ENCODE results near the gene NALF2. TPM values are rescaled to one million over a fixed set of nuclear protein-coding genes. Genes with fewer than 3 reads are reported as not detected.

Gene NALF2
- total RNA-seq, 1 donor from 2014 or later = 0.74 TPM

DNA sequence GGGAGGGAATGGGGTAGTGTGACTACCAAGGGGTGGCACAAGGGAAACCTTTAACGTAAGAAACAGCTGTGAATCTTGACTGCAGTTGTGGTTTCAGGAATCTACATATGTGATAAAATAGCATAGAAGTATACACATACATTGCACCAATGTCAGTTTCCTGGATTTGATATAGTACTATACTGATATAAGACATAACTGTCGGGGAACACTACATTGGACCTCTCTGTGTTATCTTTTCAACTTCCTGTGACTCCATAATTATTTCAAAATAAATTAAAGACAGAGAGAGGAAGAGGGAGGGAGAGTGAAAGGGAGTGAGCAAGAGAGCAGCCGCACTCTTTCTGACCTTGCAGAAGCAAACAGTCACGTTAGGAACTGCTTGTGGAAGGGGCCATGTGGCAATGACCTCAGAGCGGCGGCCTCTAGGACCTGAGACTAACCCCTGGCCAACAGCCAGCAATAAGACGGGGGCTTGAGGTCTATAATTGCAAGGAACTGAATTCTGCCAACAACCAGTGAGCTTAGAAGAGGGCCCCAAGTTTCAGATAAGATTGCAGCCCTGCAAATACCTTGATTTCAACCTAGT, 47.4 kb downstream of the NALF2 start:
- peaks cover 4% of the 10 kb centered on the region for H3K27me3 Mint-ChIP-seq (ENCODE audit: unreplicated experiment)
- TF ChIP-seq, protein P1, sequence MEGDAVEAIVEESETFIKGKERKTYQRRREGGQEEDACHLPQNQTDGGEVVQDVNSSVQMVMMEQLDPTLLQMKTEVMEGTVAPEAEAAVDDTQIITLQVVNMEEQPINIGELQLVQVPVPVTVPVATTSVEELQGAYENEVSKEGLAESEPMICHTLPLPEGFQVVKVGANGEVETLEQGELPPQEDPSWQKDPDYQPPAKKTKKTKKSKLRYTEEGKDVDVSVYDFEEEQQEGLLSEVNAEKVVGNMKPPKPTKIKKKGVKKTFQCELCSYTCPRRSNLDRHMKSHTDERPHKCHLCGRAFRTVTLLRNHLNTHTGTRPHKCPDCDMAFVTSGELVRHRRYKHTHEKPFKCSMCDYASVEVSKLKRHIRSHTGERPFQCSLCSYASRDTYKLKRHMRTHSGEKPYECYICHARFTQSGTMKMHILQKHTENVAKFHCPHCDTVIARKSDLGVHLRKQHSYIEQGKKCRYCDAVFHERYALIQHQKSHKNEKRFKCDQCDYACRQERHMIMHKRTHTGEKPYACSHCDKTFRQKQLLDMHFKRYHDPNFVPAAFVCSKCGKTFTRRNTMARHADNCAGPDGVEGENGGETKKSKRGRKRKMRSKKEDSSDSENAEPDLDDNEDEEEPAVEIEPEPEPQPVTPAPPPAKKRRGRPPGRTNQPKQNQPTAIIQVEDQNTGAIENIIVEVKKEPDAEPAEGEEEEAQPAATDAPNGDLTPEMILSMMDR (IDR thresholded peaks at IDR 0.05; ENCODE audit: unreplicated experiment) = no peak
- H3K9me3 Mint-ChIP-seq (ENCODE audit: unreplicated experiment) = no peaks in the 10 kb centered on the region
- no peak overlapping the region for H3K27ac Mint-ChIP-seq (ENCODE audit: unreplicated experiment)
- no peaks in the 10 kb centered on the region for H3K36me3 Mint-ChIP-seq (ENCODE audit: low read depth, unreplicated experiment)
- DNase-seq (ENCODE audit: low spot score) = no peak
- peaks cover 11% of the 10 kb centered on the region for H3K4me1 Mint-ChIP-seq (ENCODE audit: unreplicated experiment)
- no peak overlapping the region for H3K4me3 Mint-ChIP-seq (ENCODE audit: unreplicated experiment)

DNA sequence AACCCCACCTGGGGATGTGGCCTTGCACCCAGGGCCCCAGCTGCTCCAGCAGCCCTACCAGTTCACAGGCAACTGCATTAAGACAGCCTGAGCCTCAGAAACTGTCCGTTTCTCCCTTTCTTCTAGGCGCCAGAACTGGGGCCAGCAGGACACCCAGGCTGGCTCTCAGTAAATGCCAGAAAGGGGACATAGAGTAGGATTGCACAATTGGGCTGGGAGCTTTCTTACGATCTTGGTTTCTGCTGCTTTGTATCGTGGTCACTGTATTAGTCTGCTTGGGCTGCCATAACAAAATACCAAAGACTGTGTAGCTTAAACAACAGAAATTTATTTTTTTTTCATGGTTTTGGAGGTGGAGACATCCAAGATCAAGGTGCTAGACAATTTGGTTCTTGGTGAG, 48.4 kb downstream of the NALF2 start:
- TF ChIP-seq, protein P1 (IDR thresholded peaks at IDR 0.05; ENCODE audit: unreplicated experiment) = no peak
- Mint-ChIP-seq H3K27ac (ENCODE audit: unreplicated experiment) (no peak overlapping the region), H3K9me3 (ENCODE audit: unreplicated experiment) (no peaks in the 10 kb centered on the region), H3K4me3 (ENCODE audit: unreplicated experiment) (no peak overlapping the region), H3K4me1 (ENCODE audit: unreplicated experiment) (peaks cover 12% of the 10 kb centered on the region), H3K27me3 (ENCODE audit: unreplicated experiment) (peaks cover 5% of the 10 kb centered on the region), H3K36me3 (ENCODE audit: low read depth, unreplicated experiment) (no peaks in the 10 kb centered on the region)
- DNase-seq (ENCODE audit: low spot score) = no peak

Other genes with a start within 250 kb of the NALF2 start
- 2.3 TPM for gene EDA, start 111.8 kb downstream of the NALF2 start, total RNA-seq (ENCODE audit: unreplicated experiment)